A549 treated with dexamethasone at 1 μM for 4 hours (cell line): ENCODE data around the gene RPIA. TPM values are rescaled to one million over a fixed set of nuclear protein-coding genes. Genes with fewer than 3 reads are reported as not detected.

Source experiments
- total RNA-seq: library from RNA; stranded (reverse); fragments of 200-300 nt; extraction: Qiagen RNA extraction; gene quantifications from 5 replicates; pipeline ENCODE4 v1.2.3, GENCODE V29; 2022

Gene RPIA
- total RNA-seq, result 25.3 to 28.0 TPM (median 25.7 TPM) in 5 replicates

GRCh38 chr2:88691339-88692183 is at the start of gene RPIA:
Gene RPIA, plus strand, starts transcription at chr2:88691673. Its CDS starts 26 bp downstream, at chr2:88691699.

Other genes starting within 250 kb of the RPIA start
- gene FOXI3, start 239.0 kb upstream of the RPIA start, total RNA-seq, result 0.03 to 0.05 TPM (median 0.04 TPM) in 3 of 5 replicates, not detected in the others
- 38.4 to 51.6 TPM (median 44.1 TPM) in 5 replicates for gene EIF2AK3, start 64.2 kb upstream of the RPIA start, total RNA-seq